Colon (tissue), 2 donors: ENCODE results near the gene POLN.

Experiments used
- FAIRE-seq: peaks from 2 replicates; lab custom pipeline; 2012; peaks lifted over from hg19 to GRCh38; lab: Jason Lieb, UNC
- donor health status: control.
- donor health status: control.

The POLN gene

DNA sequence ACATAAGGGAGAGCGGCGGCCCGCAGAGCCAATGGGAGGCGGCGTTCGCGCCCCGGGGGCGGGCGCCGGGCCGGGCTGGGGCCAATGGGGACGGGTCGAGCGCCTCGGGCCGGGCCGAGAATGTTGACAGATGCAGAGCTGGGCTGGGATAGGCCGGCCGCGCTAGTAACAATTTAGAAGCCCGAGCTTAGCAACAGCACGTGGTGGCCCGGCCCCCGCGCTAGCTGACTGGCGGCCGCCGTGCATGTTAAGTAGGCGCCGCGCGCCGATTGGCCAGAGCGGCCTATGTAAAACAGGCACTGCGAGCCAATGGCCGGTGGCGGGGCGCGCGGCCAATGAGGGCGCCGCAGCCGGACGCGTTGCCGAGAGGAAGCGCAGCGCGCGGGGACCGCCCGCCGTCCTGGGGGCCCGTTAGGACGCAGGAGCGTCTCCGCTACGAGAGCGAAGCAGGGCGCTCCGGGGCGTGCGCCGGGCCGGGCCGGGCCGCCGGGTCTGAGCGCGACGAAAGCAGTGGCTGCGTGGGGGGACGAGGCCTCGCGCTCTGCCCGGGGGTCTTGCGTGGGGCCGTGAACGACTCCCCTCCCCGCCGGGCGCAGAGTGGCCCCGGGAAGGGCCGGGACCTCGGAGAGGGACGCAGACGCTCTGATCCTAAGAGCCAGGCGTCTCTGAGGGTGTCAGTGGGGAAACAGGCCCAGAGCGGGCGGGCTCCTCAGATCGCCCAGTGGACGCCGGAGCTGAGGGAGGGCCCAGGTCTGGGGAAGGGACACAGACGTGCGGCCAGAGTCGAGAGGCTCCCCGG is 20.4 kb upstream of the POLN start:
- no peak for FAIRE-seq

DNA sequence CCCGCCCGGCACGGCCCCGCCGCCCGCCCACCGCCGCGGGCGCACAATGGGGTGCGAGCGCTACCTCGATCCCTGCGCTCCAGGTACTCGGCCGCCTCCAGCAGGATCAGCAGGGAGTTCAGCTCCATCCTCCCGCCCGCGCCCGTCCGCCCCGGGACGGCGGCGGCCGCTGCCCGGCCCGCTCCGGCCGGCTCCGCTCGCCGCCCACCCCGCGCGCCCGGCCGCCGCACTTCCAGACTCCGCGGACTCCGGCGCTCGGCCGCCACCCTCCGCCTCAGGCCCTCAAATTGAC is 19.9 kb upstream of the POLN start, which contains the start of gene MXD4:
TSS of gene MXD4 (minus strand) at position 257 of the 292 bp plus-strand sequence. CDS start at position 128, 129 bp downstream.
- no peak for FAIRE-seq

DNA sequence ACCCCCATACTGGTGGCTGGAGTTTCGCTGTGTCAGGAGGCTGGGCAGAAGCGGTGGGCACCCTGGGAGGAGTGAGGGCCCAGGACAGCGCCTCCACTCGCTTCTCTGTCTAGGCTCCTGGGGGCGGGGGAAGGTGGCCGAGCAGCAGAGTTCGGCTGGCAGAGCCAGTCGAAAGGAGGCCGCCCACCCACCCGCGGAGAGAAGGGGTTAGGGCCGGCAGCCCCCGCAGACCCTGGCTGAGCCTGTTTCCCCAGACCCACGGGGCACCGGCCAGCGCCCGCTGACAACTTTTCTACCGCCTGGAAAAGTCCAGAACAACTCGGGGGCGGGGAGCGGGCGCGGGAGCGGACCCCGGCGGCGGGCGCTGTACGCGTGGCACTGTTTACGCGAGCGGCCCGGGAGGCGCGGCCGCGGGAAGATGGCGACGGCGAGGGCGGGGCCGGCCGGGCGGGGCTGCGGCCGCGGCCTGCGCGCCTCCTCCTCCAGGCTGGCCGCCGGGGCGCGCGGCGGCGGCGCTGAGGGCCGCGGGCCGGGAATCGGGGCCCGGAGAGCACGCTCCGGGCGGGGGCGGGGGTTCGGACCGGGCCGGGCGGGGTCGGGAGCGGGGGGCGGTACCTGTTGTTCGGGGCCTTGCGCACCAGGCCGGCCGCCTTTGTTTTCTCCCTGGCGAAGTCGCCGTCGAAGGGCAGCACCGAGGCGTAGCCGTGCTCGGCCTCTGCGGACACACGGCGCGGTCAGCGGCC is 19.4 kb upstream of the POLN start:
- no peak for FAIRE-seq

- FAIRE-seq = no peak
These were observed 18.6 kb upstream of the POLN start for GRCh38 chr4:2260344-2261109.

DNA sequence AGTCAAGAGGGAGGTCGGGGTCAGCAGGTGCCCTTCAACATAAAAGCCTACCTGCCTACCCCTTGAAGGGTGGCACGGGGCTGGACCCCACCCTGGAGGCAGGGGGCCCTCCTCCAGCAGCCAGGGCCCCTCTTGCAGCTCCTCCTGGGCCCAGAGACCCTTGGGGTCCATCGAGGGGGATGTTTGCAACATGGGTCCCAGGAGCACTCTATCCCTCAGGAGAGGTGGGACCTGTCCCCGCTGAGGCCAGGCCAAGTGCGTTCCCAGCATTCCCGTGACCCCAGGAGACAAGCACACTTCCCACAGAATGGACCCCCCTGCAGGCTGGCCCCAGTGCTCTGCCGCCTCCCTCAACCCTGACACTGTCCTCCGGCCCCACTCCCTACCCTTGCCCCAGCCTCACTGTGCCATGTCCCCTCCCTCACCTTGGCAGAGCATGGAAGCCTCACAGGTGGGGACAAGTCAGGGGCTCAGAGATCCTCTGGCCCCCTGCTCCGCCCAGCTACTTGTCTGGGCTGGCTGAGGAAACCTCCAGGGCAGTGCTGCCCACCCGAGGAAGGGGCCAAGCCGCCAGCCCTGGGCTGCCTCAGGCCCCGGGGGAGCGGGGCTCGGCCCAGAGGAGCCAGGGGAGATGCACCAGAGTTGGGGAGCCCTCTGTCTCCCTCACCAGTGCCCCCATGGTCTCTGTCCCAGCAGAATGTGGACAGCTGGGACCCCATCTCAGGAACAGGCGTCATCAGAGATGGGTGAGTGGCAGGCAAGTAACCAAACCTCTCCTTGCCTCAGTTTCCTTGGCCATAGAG is 17.8 kb upstream of the POLN start:
- FAIRE-seq = no peak

DNA sequence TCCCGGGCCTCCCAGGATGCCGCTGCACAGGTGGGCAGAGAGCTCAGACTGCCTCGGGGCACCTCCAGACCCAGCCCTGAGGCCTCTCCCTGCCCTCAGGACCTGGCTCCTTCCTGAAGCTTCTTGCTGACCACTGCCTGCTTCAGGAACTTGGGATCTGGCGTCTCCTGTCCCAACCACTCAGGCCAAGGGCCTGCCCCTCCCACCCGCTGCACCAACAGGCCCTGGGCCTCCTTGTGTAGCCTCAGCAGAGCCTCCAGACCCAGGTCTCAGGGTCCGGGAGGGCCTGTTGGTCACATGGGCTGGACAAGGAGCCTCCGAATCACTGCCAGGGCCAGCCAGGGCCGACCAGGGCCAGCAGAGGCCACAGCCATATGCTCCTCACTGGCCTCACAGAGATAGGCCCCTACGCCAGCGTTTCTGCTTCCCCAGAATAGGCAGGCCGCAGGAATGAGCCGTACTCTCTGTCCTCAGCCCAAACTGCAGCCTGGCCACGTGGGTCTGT is 17.2 kb upstream of the POLN start:
- no peak for FAIRE-seq

GRCh38 chr4:2258091-2259035 is 16.4 kb upstream of the POLN start:
- no peak for FAIRE-seq

DNA sequence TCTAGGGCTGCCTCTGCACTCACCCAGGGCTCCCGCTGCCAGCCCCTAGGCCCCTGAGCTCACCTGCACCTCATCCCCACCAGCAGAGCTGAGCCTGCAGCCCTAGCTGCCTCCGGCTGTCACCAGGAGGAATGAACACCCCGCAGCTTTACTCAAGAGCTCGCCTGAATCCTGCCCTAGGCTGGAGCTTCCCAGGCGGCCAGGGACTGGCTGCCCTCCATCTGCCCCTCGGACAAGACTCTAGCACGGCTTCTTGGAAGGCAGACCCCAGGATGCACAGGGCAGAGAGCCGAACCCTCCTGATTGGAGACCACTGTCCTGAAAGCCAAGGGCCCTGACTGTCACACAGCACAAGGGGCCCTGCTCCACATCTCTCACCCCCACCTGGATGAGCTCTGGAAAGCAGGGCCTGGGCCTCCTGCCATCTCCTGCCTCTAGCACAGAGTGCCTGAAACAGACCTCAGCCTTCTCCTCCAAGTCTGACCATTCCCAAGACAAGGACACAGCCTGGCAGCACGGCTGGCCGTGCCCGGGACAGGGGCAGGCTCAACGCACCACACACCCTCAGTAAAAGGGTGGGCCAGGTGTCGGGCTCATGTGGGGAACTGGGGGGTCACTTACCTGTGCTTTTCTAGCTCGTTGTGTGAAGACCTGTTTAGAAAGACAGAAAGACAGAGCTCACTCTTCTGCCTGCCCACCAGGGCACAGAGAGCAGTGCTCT is 15.6 kb upstream of the POLN start:
- no peak for FAIRE-seq

GRCh38 chr4:2256781-2257191 is 14.9 kb upstream of the POLN start:
- no peak for FAIRE-seq

DNA sequence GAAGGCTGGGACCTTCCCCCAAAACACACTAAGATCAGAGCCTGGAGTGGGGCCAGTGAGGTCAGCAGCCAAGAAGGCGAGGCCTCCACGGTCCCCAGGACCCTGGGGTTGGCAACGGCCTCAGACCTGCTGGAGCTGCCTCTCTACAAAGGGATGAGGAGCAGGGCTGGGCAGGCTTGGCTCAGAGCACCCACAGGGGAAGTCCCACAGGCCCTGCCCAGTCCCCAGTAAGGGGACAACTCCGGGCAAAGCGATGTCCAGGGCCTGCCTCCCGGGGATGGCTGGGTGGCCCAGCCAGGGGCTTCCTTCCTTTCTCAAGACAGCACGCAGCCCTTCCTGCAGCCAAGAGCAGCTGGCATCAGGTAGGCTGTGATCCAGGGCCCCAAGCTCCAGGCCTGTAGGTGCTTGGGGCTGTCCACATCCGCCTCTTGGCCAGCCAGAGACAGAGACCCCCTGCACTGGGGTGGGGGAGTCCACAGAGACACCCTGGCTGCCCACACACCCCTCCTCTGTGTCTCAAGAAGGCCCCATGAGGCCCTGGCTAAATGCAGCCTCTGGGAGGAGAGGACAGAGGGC is 14.3 kb upstream of the POLN start:
- no peak for FAIRE-seq

DNA sequence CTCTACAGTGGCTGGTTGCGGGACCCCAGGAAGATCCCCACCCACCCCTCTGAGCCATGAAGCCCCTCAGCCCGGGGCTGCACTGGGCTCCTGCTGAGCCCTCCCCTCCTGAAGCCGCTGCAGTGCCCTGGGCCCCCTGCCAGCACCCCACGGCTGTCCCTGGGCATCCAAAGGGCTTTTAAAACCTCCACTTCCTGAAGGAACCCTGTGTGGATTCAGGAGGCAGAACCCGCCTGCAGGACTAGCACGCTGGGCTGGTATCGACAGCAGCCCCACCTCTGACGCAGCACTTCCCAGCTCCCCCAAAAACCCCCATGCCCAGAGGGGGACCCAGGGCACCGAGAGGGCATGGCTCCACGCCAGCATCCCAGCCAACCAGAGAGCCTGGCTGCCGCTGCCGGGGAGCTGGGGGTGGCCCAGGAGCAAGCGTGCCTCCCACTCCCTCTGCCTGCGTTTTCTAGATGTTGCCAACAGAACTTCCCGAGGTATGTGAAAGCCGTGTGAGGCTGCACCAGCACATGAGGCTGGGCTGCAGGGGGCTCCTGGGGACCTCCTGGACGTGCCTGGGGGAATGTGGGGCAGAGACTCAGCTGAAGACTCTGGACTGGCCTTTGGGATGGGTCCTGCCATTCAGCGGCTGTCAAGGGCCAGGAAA is 13.7 kb upstream of the POLN start:
- no peak for FAIRE-seq

DNA sequence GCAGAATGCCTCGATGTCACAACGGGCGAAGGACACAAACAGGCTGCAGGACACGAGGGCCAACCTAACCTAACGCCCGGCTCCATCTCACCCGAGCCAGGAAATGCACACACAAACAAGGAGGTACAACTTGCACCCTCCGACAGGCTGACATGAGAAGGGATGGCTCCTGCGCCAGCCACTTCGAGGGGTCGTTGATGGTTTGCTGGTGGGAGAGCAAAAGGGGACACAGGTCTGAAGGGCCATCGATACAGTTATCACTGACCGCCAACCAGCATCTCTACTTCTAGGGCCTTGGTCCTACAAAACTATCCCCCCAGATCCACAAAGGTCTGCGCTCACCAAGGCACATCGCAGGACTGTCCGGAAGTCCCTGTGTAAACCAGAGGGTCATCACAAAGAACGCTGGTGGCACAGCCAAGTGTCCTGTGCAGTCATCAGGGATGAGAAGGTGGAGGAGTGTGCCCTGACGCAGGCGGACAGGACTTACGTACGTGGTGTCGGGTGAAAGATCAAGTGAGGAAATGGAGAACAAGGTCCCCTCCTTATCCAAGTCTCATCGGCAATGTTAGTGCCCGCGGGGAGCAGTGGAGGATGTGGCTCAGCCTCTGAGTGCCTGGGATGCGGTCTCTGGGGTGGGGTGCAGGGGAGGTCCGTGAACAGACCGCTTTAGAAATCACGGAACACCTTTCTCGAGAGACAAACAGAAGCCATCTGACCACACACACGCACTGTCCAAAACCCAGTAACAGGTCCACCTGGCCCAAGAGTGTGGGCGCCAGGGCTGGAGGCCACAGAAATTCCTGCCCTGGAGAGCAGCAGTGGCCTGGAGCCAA is 13.0 kb upstream of the POLN start:
- no peak for FAIRE-seq

DNA sequence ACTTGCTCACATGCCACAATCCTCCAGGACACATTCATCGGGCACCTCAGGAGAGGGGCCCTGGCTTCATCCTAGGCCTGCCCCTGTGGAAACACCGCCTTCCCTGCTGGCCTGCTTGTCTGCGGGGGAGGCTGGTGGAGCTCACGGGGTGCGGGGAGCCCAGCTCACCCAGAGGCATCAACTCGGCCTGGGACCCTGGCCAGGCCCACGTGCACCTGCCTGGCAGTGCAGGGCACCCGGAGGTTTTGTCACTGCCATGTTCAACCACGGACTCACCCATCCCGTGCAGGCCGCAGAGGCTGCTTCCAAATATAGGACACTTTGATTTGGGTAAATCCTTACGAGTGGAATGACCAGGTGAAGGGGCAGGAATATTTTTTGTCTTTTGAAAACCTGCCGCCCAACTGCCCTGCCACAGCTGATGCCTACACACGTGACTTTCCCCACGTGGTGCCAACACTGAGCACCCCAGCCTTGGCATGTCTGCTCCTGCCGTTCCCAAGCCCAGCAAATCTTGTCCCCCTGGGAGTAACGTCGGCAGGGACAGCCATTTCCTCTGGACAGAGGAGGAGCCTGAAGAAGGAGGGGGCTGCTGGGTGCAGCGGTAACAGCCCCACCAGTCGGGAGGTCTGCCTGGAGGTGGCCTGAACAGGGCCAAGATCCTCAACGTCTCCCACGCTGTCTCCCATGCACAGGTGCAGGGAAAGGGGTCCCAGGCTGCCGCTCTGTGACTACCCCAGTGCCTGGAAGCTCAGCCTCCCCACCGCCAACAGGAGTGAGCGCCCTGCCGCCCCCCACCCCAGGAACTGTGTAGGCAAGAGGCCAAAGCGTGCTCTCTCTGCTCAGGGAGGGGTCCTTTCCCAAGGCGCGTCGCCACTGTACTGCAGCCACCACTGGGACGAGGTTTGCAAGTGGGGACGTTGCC is 11.5 kb upstream of the POLN start:
- FAIRE-seq = no peak

DNA sequence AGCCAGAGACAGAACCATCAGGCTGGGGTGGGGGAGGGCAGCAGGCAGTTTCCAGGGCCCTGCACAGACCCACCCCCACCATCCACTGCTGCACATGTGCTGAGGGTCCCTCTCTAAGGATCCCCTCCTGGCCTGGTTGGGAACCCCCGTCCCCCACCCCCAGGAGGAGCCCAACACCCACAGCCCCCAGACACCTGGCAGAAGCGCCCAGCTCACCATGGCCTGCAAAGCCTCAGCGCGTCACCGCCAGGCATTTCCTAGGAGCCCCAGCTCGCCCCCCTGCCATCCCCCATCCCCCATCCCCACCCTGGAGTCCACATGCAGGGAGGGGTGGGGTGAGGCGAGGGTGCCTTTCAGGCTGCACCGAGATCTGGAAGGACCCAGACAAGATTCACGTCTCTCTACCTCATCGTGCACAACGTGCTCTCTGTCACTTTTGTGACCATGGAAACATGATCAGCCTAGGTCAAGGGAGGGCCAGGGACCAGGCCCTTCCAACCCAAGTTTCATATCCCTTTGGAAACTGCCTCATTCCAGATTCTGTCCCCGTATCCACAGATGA is 10.7 kb upstream of the POLN start:
- no peak for FAIRE-seq

GRCh38 chr4:2251795-2252529 is 10.0 kb upstream of the POLN start:
- no peak for FAIRE-seq
